DMS153 treated with DMSO at 0.1 percent for 48 hours (cell line): ENCODE data around the gene SENP5.
A peak's percentile ranks its signal among the peaks of the same experiment; 100 is the strongest.
"Not testable (repeated sequence)": the region's sequence is repeated elsewhere in the genome, so short reads cannot be mapped to it uniquely, and the experiment has no call there.

Experiments used
- DNase-seq: peaks from one replicate; lab custom pipeline; 2025; ENCODE audit not compliant: unreplicated experiment; lab: John Stamatoyannopoulos, UW

The SENP5 gene

GRCh38 chr3:196941729-196942225 lies 74.1 kb downstream of the SENP5 start:
- peak; percentile 45 for DNase-seq

- DNase-seq: peak; percentile 92
These were observed 74.7 kb downstream of the SENP5 start, which contains the start of gene NCBP2 for GRCh38 chr3:196942226-196942914. TSS of gene NCBP2 (minus strand) at chr3:196942528. CDS start at chr3:196942503, 25 bp downstream.

GRCh38 chr3:196942915-196943277 lies 75.2 kb downstream of the SENP5 start:
- DNase-seq: no peak

DNA sequence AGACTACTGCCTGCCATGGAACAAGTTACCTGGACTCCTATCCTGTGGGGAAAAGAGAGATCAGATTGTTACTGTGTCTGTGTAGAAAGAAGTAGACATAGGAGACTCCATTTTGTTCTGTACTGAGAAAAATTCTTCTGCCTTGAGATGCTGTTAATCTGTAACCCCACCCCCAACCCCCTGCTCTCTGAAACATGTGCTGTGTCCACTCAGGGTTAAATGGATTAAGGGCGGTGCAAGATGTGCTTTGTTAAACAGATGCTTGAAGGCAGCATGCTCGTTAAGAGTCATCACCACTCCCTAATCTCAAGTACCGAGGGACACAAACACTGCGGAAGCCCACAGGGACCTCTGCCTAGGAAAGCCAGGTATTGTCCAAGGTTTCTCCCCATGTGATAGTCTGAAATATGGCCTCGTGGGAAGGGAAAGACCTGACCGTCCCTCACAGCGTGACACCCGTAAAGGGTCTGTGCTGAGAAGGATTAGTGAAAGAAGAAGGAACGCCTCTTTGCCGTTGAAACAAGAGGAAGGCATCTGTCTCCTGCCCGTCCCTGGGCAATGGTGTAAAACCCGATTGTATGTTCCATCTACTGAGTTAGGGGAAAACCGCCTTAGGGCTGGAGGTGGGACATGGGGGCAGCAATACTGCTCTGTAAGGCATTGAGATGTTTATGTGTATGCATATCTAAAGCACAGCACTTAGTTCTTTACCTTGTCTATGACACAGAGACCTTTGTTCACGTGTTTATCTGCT lies 76.5 kb downstream of the SENP5 start:
- not testable (repeated sequence) for DNase-seq

GRCh38 chr3:196947136-196947859 lies 79.6 kb downstream of the SENP5 start:
- no peak for DNase-seq

- no peak for DNase-seq
These were observed 80.2 kb downstream of the SENP5 start for GRCh38 chr3:196947860-196948441.

DNA sequence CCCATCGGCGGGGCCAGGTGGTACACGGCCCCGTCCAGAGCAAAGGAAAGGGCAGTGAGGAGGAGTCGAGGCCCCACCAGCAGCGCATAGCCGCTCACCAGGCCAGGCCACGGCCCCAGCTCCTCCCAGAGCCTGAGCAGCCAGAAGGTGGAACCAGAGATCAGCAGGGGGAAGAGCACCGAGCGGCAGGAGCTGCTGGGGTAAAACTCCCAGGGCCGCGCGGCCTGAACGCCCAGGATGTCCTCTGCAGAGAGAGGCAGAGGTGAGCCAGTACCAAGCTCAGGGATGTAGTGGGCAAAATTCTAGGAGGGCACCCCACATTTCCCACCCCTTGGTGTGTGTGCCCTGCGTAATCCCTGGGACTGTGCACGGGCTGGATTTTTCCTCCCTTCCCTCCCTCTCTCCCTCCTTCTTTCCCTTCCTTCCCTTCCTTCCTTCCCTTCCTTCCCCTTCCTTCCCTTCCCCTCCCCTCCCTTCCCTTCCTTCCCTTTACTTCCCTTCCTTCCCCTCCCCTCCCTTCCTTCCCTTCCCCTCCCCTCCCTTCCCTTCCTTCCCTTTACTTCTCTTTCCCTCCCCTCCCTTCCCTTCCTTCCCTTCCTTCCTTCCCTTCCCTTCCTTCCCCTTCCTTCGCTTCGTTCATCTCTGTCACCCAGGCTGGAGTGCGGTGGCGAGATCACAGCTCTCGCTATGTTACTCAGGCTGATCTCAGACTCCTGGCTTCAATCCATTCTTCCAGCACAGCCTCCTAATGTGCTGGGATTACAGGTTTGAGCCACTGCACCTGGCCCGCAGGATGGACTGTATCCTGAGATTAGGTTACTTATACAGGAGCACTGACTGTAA lies 80.9 kb downstream of the SENP5 start:
- no peak for DNase-seq

- DNase-seq: no peak
These were observed 81.5 kb downstream of the SENP5 start for GRCh38 chr3:196949285-196949619.

- no peak for DNase-seq
These were observed 82.0 kb downstream of the SENP5 start for GRCh38 chr3:196949750-196950149.

GRCh38 chr3:196951371-196951770 lies 83.7 kb downstream of the SENP5 start:
- no peak for DNase-seq

- DNase-seq: no peak
These were observed 87.1 kb downstream of the SENP5 start for GRCh38 chr3:196954832-196955231.

- DNase-seq: peak; percentile 28
These were observed 94.6 kb downstream of the SENP5 start for GRCh38 chr3:196962108-196962929.

DNA sequence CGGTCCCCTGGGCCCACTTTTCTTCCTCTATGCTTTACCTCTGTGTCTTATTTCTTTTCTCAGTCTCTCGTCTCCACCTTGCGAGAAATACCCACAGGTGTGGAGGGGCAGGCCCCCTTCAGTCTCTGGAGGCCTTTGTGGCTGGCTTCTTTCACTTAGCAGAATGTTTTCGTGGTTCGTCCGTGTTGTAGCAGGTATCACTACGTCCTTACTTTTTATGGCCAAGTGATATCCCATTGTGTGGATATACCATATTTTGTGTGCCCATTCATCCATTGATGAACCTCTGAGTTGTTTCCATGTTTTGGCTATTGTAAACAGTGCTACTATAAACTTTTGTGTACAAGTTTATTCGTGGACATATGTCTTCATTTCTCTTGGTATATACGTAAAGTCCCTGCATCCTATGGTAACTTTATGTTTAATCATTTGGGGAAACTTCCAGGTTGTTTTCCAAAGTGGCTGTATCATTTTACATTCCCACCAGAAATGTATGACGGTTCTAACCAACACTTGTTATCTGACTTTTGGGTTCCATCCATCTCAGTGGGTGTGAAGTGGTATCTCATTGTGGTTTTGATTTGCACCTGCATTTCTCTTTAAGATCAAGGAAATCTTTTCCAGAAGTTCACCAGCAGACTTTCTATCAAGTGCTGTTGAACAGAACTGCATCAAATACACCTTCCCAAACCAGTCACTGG lies 95.4 kb downstream of the SENP5 start:
- DNase-seq: no peak

GRCh38 chr3:196963631-196963953 lies 95.9 kb downstream of the SENP5 start:
- DNase-seq: no peak

DNA sequence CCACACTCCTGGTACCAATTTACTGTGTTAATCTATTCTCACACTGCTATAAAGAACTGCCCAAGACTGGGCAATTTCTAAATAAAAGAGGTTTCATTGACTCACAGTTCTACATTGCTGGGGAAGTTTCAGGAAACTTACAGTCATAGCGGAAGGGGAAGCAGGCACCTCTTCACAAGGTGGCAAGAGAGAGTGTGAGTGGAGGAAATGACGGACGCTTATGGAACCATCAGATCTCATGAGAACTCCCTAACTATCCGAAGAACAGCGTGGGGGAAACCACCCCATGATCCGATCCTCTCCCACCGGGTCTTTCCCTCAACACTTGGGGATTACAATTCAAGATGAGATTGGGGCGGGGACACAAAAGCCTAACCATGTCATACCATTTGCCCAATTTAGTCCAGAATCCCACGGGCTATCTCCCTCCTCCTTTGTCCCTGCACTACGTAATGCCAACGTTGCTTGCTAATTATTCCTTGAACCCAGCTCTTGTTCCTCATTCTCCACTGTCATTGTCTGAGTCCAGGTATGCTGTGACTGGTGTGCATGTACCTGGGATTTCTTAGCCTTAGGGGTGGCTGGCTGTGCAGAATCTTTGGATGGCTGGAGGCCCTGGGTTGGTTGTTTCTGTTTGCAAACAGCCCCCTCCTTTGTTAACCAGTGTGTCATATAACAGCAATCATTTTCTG lies 97.5 kb downstream of the SENP5 start:
- no peak for DNase-seq

DNA sequence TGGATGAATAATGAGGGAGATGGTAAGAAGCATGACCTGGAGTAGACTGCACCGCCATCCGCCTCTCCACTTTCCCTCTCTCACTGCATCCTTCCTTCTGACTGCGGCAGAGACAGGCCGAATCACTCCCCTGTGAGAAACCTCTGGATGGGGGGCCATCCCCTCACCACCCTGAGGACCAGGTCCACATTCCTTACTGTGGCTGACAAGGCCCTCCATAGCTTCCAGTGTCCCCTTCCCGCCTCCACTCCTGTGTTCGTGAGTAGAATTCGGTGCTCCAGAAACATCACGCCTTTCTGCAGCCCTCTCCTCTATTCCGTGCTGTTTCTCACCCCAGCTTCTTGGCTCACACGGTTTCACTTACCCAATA lies 98.1 kb downstream of the SENP5 start:
- no peak for DNase-seq

DNA sequence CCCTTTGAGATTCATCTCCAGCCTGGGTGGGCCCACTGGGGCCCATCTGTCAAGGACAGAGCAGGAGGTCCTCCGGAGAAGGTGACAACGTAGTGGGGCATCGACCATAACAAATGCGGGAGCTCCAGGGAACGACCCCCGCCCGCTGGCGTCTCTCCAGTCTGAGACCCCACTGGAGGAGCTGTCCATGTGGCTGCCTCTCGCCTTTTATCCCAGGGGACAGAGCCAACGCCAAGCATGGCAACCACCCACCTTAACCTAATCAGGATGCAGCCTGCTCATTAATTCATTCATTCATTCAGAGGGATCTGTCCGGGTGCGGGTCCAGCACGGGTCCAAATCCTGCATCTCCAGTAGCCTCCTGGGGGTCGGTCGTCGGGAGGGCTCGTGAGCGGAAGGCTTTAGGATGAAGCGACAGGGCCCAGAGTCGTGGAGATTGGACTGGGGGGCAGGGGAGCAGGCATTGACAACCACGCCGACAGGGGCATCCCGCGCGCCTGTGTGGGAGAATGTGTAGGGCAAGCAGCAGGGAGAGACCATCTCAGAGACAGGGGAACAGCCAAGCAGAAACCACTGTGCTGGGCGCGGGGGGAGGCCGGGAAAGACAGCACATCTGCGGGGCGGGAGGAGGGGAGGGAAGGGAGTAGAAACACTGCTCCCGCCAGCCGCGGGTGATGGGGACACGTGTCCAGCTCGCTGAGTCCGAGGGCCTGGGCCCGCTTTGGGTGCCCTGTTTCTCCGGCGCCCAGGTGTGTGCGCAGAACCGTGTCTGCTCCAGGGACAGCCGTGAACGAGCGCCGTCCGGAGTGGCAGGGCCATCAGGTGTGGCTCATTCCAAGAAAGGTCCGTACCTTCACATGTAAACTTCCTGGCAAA lies 99.0 kb downstream of the SENP5 start:
- no peak for DNase-seq
